ENCODE results near the gene KIR3DL1. TPM values are rescaled to one million over a fixed set of nuclear protein-coding genes. Genes with fewer than 3 reads are reported as not detected.
"Not testable (repeated sequence)": the region's sequence is repeated elsewhere in the genome, so short reads cannot be mapped to it uniquely, and the experiment has no call there.

KIR3DL1 gene
- total RNA-seq, 1 donor from 2014 or later = not detected

- FAIRE-seq = no peak
- DNase-seq (ENCODE audit: low spot score in 2 of 2) = no peak
Measured at GRCh38 chr19:54805665-54806515, 10.4 kb upstream of the KIR3DL1 start.

- no peak for DNase-seq (ENCODE audit: low spot score in 2 of 2)
- FAIRE-seq = no peak
Measured at GRCh38 chr19:54806516-54806838, 9.8 kb upstream of the KIR3DL1 start.

DNA sequence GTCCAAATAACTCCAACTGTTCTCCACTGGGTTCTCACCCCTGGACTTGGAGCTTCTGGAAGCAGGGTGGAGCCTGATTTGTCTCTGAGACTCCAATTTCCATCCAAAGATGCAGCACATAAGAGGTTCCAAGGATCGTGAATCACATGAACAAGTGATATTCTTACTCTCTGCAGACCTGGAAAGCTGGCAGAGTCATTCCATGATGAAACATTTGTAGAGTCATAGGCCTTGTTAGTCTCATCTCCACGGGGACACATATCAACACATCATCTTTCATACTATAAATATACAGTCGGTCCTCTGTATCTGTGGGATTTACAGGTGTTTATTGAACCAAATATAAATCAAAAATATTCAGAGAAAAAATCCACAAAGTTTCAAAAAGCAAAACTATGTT lies 1.7 kb upstream of the KIR3DL1 start:
- not testable (repeated sequence) for FAIRE-seq; DNase-seq (ENCODE audit: low spot score in 2 of 2)

- FAIRE-seq (no peak), DNase-seq (ENCODE audit: low spot score in 2 of 2) (no peak)
Measured at GRCh38 chr19:54817670-54818536, 1.6 kb downstream of the KIR3DL1 start.

- FAIRE-seq; DNase-seq (ENCODE audit: low spot score in 2 of 2): not testable (repeated sequence)
Measured at GRCh38 chr19:54824416-54824815, 8.1 kb downstream of the KIR3DL1 start.

GRCh38 chr19:54825326-54825725 lies 9.1 kb downstream of the KIR3DL1 start:
- DNase-seq (ENCODE audit: low spot score in 2 of 2); FAIRE-seq: not testable (repeated sequence)

DNA sequence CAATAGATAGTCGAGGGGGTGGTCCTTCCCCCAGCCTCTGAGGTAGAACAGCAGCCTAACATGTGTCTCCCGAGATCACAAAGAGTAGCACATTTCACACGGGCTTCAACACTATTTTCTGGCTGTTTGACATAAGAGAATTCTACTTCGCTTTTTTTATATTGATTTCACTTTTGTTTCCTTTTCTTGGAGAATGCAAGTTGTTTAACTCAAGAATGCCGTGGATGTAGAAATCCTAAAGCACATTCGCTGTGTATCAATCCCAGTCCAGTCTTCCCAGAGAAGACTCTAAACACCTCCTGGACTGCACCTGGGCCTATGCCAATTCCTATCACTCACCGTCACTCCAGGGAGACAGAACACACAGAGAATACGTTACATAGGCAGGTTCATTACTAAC lies 11.8 kb downstream of the KIR3DL1 start:
- FAIRE-seq; DNase-seq (ENCODE audit: low spot score in 2 of 2): not testable (repeated sequence)

GRCh38 chr19:54832496-54832895 lies 16.2 kb downstream of the KIR3DL1 start, which contains the start of gene KIR2DS4:
KIR2DS4 (plus strand) TSS chr19:54832676.
- not testable (repeated sequence) for FAIRE-seq; DNase-seq (ENCODE audit: low spot score in 2 of 2)

DNA sequence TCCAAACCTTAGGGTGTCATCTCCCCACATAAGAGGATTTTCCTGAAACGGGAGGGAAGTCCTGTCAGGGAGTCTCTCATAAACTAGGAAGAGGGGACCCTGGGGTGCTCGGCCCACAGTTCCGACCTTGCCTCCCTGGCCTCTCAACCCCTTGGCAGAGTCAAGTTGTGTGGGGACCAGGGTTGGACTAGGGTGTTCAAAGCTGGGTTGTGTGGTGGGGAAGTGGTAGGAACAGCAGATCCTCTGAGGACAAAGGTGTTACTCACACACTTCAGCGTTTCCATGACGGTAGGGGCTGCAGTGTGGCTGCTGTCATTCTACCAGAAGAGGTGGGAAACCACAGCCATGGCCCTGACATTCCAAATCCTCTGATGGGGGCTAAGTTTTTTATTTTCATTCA lies 18.9 kb downstream of the KIR3DL1 start:
- not testable (repeated sequence) for FAIRE-seq; DNase-seq (ENCODE audit: low spot score in 2 of 2)

DNA sequence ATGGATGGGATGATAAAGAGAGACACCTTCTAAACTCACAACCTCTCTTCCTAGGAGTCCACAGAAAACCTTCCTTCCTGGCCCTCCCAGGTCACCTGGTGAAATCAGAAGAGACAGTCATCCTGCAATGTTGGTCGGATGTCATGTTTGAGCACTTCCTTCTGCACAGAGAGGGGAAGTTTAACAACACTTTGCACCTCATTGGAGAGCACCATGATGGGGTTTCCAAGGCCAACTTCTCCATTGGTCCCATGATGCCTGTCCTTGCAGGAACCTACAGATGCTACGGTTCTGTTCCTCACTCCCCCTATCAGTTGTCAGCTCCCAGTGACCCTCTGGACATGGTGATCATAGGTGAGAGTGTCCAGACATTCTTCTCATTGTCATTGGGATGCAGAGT lies 21.3 kb downstream of the KIR3DL1 start:
- FAIRE-seq; DNase-seq (ENCODE audit: low spot score in 2 of 2): not testable (repeated sequence)

GRCh38 chr19:54843171-54843570 lies 26.9 kb downstream of the KIR3DL1 start:
- not testable (repeated sequence) for FAIRE-seq; DNase-seq (ENCODE audit: low spot score in 2 of 2)

DNA sequence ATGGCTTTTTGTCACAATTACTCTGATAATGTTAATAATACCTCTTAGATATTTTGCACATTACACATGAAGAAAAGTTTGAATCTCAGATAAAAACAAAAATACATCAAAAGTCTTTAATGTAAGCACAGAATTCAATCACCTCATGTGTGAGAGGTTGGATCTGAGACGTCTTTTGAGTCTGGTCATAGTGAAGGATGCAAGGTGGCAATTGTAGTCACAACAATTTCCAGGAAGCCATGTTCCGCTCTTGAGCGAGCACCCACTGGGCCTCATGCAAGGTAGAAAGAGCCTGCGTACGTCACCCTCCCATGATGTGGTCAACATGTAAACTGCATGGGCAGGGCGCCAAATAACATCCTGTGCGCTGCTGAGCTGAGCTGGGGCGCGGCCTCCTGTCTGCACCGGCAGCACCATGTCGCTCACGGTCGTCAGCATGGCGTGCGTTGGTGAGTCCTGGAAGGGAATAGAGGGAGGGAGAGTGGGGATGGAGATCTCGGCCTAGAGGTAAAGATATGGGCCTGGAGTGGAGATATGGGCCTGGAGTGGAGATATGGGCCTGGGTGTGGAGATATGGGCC lies 33.9 kb downstream of the KIR3DL1 start, which contains the start of gene KIR3DL2:
Gene KIR3DL2, plus strand, starts transcription at position 383 of the 580 bp plus-strand sequence. Its CDS starts 33 bp downstream, at position 416.
- not testable (repeated sequence) for FAIRE-seq; DNase-seq (ENCODE audit: low spot score in 2 of 2)

DNA sequence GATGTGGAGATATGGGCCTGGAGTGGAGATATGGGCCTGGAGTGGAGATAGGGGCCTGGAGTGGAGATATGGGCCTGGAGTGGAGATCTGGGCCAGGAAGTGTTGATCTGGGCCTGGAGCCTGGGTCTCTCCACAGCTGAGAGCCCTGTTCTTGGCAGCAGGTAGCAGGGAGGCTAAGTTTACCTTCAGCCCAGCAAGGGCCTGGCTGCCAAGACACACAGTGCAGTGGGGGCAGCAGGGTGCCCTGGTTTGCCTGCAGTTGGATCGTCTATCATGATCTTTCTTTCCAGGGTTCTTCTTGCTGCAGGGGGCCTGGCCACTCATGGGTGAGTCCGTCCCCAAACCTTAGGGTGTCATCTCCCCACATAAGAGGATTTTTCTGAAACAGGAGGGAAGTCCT lies 34.7 kb downstream of the KIR3DL1 start:
- no peak for DNase-seq (ENCODE audit: low spot score in 2 of 2)
- FAIRE-seq = no peak

DNA sequence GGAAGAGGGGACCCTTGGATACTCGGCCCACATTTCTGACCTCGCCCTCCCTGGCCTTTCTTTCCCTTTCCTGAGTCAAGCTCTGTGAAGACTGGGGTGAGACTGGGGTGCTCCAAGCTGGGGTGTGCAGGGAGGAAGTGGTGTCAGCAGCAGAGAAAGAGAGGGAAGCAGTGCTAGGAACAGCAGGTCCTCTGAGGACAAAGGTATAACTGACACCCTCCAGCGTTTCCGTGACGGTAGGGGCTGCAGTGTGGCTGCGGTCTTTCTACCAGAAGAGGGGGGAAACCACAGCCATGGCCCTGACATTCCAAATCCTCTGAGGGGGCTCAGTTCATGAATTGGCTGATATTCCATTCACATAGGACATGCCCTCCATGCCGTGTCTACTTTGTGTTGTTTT lies 35.1 kb downstream of the KIR3DL1 start:
- DNase-seq (ENCODE audit: low spot score in 2 of 2) (no peak), FAIRE-seq (no peak)

GRCh38 chr19:54855241-54855640 lies 39.0 kb downstream of the KIR3DL1 start:
- FAIRE-seq = not testable (repeated sequence)

DNA sequence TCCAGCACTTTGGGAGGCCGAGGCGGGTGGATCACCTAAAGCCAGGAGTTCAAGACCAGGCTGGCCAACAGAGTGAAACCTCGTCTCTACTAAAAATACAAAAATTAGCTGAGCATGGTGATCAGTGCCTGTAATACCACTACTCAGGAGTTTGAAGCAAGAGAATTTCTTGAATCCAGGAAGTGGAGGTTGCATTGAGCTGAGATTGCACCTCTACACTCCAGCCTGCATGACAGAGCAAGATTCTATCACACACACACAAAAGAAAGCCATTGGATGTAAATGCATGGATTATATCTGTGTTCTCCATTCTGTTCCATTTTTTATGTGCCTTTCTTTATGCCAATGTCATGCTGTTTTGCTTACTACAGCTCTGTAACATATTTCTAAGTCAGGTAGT lies 42.2 kb downstream of the KIR3DL1 start:
- DNase-seq (ENCODE audit: low spot score in 2 of 2); FAIRE-seq: not testable (repeated sequence)

More at GRCh38 chr19:54855241-54855640, 39.0 kb downstream of the KIR3DL1 start:
- not testable (repeated sequence) for DNase-seq (ENCODE audit: low spot score in 2 of 2)

DNA sequence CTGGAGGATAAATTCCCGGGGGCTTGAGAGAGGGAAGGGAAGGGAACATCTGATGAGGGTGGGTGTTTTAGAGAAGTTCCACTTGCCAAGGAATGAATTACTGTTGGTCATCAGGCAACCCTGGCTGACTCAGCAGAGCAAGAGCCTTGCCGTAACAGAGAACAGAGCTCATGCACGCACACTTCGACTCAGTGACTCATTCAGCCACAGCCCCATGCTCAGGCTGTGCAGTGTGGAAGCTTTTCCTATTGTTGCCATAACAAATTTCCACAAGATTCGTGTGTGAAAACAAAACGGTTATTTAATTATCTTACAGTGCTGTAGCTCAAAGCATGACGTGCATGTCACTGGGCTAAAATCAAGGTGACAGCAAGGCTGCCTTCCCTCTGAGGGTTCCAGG lies 43.2 kb downstream of the KIR3DL1 start:
- DNase-seq (ENCODE audit: low spot score in 2 of 2); FAIRE-seq: not testable (repeated sequence)

- not testable (repeated sequence) for DNase-seq (ENCODE audit: low spot score in 2 of 2); FAIRE-seq
Measured at GRCh38 chr19:54863459-54863858, 47.2 kb downstream of the KIR3DL1 start.

GRCh38 chr19:54871696-54872095 lies 55.4 kb downstream of the KIR3DL1 start:
- no peak for FAIRE-seq
- no peak for DNase-seq (ENCODE audit: low spot score in 2 of 2)

GRCh38 chr19:54873990-54874389 lies 57.7 kb downstream of the KIR3DL1 start, which contains the start of gene FCAR:
FCAR (plus strand) TSS chr19:54874235; CDS start chr19:54874290, 55 bp downstream.
- FAIRE-seq (no peak), DNase-seq (ENCODE audit: low spot score in 2 of 2) (no peak)
